Measurements from ENCODE around the gene FTSJ3.
A peak's percentile ranks its signal among the peaks of the same experiment; 100 is the strongest.

FTSJ3 gene

GRCh38 chr17:63790057-63790456, 37.4 kb downstream of the FTSJ3 start:
- DNase-seq (ENCODE audit: insufficient read length, low spot score) (no peak), FAIRE-seq (no peak)

- DNase-seq (ENCODE audit: insufficient read length, low spot score) (no peak), FAIRE-seq (no peak)
Observed at GRCh38 chr17:63786971-63787711, 40.3 kb downstream of the FTSJ3 start.

DNA sequence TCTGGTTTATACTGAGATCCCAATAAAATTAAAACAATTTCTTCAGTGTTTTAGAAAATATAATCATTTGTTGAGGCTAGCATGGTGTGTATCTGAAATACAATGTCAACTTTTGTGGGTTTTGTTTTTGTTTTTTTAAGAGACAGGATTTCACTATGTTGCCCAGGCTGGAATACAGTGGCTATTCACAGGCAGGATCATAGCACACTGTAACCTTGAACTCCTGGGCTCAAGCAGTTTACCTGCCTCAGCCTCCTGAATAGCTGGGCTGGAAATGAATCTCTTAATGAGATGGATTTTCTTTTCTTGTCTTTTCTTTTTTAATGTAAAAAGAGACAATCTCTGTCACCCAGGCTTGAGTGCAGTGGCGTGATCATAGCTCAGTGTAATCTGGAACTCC, 41.3 kb downstream of the FTSJ3 start:
- no peak for DNase-seq (ENCODE audit: insufficient read length, low spot score)
- no peak for FAIRE-seq

- DNase-seq (ENCODE audit: insufficient read length, low spot score) (no peak), FAIRE-seq (no peak)
Observed at GRCh38 chr17:63785556-63785955, 41.9 kb downstream of the FTSJ3 start.

GRCh38 chr17:63783522-63783921, 43.9 kb downstream of the FTSJ3 start:
- FAIRE-seq: no peak
- no peak for DNase-seq (ENCODE audit: insufficient read length, low spot score)

DNA sequence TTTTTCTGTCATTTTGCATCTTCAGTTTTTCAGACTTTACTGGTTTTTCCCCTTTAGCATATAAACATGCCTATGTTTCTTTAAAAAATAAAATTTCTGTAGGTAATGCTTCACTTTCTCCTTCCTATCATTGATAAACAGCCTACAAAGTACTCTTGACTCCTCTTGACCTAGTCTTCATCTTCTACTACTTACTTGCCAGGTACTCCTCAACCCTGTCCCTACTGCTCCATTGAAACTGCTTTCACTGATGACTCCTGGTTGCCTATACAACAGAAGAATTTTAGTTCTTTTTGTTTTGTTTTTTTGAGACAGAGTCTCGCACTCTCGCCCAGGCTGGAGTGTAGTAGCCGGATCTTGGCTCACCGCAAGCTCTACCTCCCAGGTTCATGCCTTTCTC, 46.5 kb downstream of the FTSJ3 start:
- FAIRE-seq (no peak), DNase-seq (ENCODE audit: insufficient read length, low spot score) (no peak)

GRCh38 chr17:63780507-63780906, 47.0 kb downstream of the FTSJ3 start:
- no peak for FAIRE-seq

GRCh38 chr17:63775420-63775819, 52.0 kb downstream of the FTSJ3 start:
- FAIRE-seq (no peak), DNase-seq (ENCODE audit: insufficient read length, low spot score) (no peak)

More at GRCh38 chr17:63780507-63780906, 47.0 kb downstream of the FTSJ3 start:
- no peak for DNase-seq (ENCODE audit: insufficient read length, low spot score)

GRCh38 chr17:63774969-63775265, 52.5 kb downstream of the FTSJ3 start:
- DNase-seq (ENCODE audit: insufficient read length, low spot score) (no peak), FAIRE-seq (no peak)

- peak; percentile 51 for DNase-seq (ENCODE audit: insufficient read length, low spot score)
Observed at GRCh38 chr17:63774141-63774968, 53.1 kb downstream of the FTSJ3 start, which contains the start of gene DDX42. Gene DDX42, plus strand, starts transcription at chr17:63774170. Its CDS starts 12,880 bp downstream, at chr17:63787050.

GRCh38 chr17:63773272-63774140, 54.0 kb downstream of the FTSJ3 start, which contains the start of gene CCDC47:
Gene CCDC47, minus strand, starts transcription at chr17:63773597. Its CDS starts 7,422 bp downstream, at chr17:63766175.
- FAIRE-seq: peak; percentile 99
- peak; percentile 100 for DNase-seq (ENCODE audit: insufficient read length, low spot score)

More at GRCh38 chr17:63774141-63774968, 53.1 kb downstream of the FTSJ3 start, which contains the start of gene DDX42:
- FAIRE-seq: no peak

- FAIRE-seq (no peak), DNase-seq (ENCODE audit: insufficient read length, low spot score) (no peak)
Observed at GRCh38 chr17:63772801-63773271, 54.6 kb downstream of the FTSJ3 start.
